DMS 273 (cell line): ENCODE data around the gene RUVBL2.

ENCODE experiments used
- DNase-seq: peaks from one replicate; lab custom pipeline; 2025; ENCODE audit not compliant: unreplicated experiment; lab: John Stamatoyannopoulos, UW

Gene RUVBL2

GRCh38 chr19:48987323-48987722 is 6.4 kb upstream of the RUVBL2 start:
- no peak for DNase-seq

GRCh38 chr19:48988286-48988685 is 5.4 kb upstream of the RUVBL2 start:
- no peak for DNase-seq

- no peak for DNase-seq
Measured at GRCh38 chr19:48988860-48989259, 4.8 kb upstream of the RUVBL2 start.

GRCh38 chr19:48989701-48990291 is 3.9 kb upstream of the RUVBL2 start:
- peak; percentile 47 for DNase-seq

- no peak for DNase-seq
Measured at GRCh38 chr19:48990400-48990799, 3.3 kb upstream of the RUVBL2 start.

- DNase-seq = no peak
Measured at GRCh38 chr19:48991011-48991609, 2.6 kb upstream of the RUVBL2 start.

GRCh38 chr19:48991873-48992580 is 1.7 kb upstream of the RUVBL2 start:
- DNase-seq = peak; percentile 77

GRCh38 chr19:48992581-48993174 is 1.0 kb upstream of the RUVBL2 start:
- peak; percentile 66 for DNase-seq

- DNase-seq = peak; percentile 60
Measured at GRCh38 chr19:48994035-48994386, 324 bp downstream of the RUVBL2 start.

GRCh38 chr19:48997972-48998371 is 4.3 kb downstream of the RUVBL2 start:
- peak; percentile 77 for DNase-seq

- peak; percentile 73 for DNase-seq
Measured at GRCh38 chr19:48999481-49000325, 6.0 kb downstream of the RUVBL2 start.

- no peak for DNase-seq
Measured at GRCh38 chr19:49004133-49004532, 10.4 kb downstream of the RUVBL2 start.

- no peak for DNase-seq
Measured at GRCh38 chr19:49004964-49005614, 11.4 kb downstream of the RUVBL2 start.

- no peak for DNase-seq
Measured at GRCh38 chr19:49006905-49007304, 13.2 kb downstream of the RUVBL2 start.

- DNase-seq = no peak
Measured at GRCh38 chr19:49009828-49010227, 16.1 kb downstream of the RUVBL2 start.

- no peak for DNase-seq
Measured at GRCh38 chr19:49010453-49010852, 16.8 kb downstream of the RUVBL2 start.

GRCh38 chr19:49011194-49011593 is 17.5 kb downstream of the RUVBL2 start:
- DNase-seq = no peak

GRCh38 chr19:49014123-49014869 is 20.6 kb downstream of the RUVBL2 start:
- no peak for DNase-seq

- DNase-seq = no peak
Measured at GRCh38 chr19:49014870-49015255, 21.2 kb downstream of the RUVBL2 start.
